ENCODE data around the gene CROCC.
"Not testable (repeated sequence)": the region's sequence is repeated elsewhere in the genome, so short reads cannot be mapped to it uniquely, and the experiment has no call there.

CROCC gene

GRCh38 chr1:16896316-16897055 lies 25.2 kb upstream of the CROCC start:
- DNase-seq, result peak; percentile 18 to 72 (median 50)

- not testable (repeated sequence) for DNase-seq
Measured at GRCh38 chr1:16897653-16898052, 24.1 kb upstream of the CROCC start.

GRCh38 chr1:16898298-16898697 lies 23.4 kb upstream of the CROCC start:
- DNase-seq, result not testable (repeated sequence)

GRCh38 chr1:16899020-16899419 lies 22.7 kb upstream of the CROCC start:
- DNase-seq, result not testable (repeated sequence)

- DNase-seq, result no peak
Measured at GRCh38 chr1:16900751-16901150, 21.0 kb upstream of the CROCC start.

- not testable (repeated sequence) for DNase-seq
Measured at GRCh38 chr1:16901371-16901770, 20.4 kb upstream of the CROCC start.

- no peak for DNase-seq
Measured at GRCh38 chr1:16903054-16903453, 18.7 kb upstream of the CROCC start.

- no peak for DNase-seq
Measured at GRCh38 chr1:16903458-16903796, 18.3 kb upstream of the CROCC start.

GRCh38 chr1:16904560-16905109 lies 17.1 kb upstream of the CROCC start:
- peak; percentile 93 to 99 (median 98) for DNase-seq

GRCh38 chr1:16905110-16905867 lies 16.4 kb upstream of the CROCC start:
- DNase-seq, result no peak

GRCh38 chr1:16905868-16906702 lies 15.6 kb upstream of the CROCC start:
- DNase-seq, result no peak

- DNase-seq, result no peak
Measured at GRCh38 chr1:16906873-16907272, 14.9 kb upstream of the CROCC start.

GRCh38 chr1:16907870-16908758 lies 13.6 kb upstream of the CROCC start:
- DNase-seq, result no peak

- DNase-seq, result not testable (repeated sequence)
Measured at GRCh38 chr1:16911851-16912721, 9.6 kb upstream of the CROCC start.

- DNase-seq, result not testable (repeated sequence)
Measured at GRCh38 chr1:16912742-16913141, 9.0 kb upstream of the CROCC start.

- no peak for DNase-seq
Measured at GRCh38 chr1:16913181-16913832, 8.4 kb upstream of the CROCC start.

- DNase-seq, result peak; percentile 87 to 96 (median 93)
Measured at GRCh38 chr1:16913833-16914662, 7.7 kb upstream of the CROCC start.

- not testable (repeated sequence) for DNase-seq
Measured at GRCh38 chr1:16914928-16915626, 6.7 kb upstream of the CROCC start.

GRCh38 chr1:16915627-16915973 lies 6.1 kb upstream of the CROCC start:
- DNase-seq, result no peak

All from activated naive CD4-positive, alpha-beta T cell (primary cell).